ENCODE data around the gene EEPD1.
"Not testable (repeated sequence)": the region's sequence is repeated elsewhere in the genome, so short reads cannot be mapped to it uniquely, and the experiment has no call there.

EEPD1 gene

GRCh38 chr7:36152756-36153570 is at the start of gene EEPD1:
TSS of gene EEPD1 (plus strand) at chr7:36153254. CDS start at chr7:36154325, 1,071 bp downstream.
- DNase-seq (ENCODE audit: low spot score) (peak; percentile 97), FAIRE-seq (peak; percentile 93)

DNA sequence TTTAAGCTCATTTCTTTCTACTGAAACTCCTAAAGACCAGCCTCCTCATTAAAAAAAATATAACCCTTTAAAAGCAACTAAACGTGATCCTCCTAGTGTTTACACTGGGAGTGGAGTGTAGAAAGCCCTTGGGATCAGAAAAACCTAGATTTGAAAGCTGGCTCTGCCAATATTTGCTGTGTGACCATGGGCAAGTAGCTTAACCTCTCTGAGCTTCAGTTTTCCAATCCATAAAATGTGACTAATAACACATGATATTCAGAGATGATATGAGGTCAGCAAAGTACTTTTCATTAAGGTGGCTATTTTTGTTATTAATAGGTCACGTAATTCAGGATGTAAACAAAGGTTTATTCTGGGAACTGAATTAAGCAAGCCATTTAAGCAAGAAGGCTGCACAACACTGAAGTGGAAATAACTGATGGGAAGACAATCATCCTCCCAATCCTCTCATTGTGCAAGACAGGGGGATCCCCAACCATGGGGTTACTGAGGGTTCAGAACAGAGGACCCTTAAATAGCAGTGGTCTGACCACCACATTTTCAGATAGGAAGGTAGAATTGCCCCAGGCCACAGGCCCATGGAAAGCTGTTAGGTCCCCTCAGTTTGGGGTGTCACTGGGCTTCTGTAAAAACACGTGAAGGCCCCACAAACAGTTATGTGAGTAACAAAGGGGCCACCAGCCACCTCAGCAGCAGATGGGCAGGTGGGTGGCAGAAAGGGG is 49.1 kb upstream of the EEPD1 start:
- DNase-seq (ENCODE audit: low spot score) = no peak
- FAIRE-seq = no peak

DNA sequence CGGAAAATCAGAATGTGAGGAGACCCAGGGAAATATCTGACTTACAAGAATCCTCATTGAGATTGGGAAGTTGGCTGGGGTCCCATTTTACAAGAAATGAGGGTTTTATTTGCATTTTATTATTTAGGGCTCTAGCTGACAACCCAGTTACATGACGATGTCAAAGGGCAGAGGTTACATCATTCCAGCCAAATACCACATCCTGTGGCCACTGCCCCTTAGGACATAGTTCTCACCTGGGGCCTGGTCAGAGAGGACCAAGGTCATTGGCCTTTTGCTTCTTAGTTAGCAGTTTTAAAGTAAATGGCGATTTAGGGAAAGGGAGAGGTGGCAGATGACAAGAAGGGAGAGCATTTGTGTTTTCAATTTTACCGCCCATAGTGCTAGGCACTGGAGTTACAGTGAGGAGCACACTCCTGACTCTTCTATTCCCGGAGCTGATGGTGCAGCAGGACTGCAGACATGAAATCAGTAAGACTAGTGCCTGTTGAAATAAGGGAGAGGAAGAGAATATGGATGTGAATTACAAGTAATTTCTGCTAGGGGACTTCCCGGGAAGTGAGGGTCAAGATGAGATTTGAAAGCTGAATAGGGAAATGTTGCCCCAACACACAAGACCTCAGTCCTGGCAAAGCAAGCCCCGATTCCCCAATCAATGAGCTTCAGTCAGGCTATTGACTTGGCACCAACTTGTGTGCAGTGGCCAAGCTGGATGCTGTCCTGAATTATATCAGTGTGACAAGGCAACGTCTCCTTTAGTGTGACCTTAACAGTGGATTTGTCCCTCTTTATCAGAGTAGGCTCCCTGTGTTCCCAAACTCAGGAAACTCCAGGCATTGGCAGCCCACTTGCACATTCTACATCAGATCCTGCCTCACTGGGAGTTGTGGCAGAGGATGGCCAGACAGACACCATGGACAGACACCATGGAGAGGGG is 45.8 kb upstream of the EEPD1 start:
- not testable (repeated sequence) for DNase-seq (ENCODE audit: low spot score); FAIRE-seq

GRCh38 chr7:36107926-36108631 is 45.0 kb upstream of the EEPD1 start:
- FAIRE-seq (no peak), DNase-seq (ENCODE audit: low spot score) (no peak)

- DNase-seq (ENCODE audit: low spot score) (no peak), FAIRE-seq (no peak)
Observed at GRCh38 chr7:36109013-36109627, 43.9 kb upstream of the EEPD1 start.

- no peak for DNase-seq (ENCODE audit: low spot score)
- no peak for FAIRE-seq
Observed at GRCh38 chr7:36110584-36110983, 42.5 kb upstream of the EEPD1 start.

- DNase-seq (ENCODE audit: low spot score) = no peak
- no peak for FAIRE-seq
Observed at GRCh38 chr7:36112969-36113368, 40.1 kb upstream of the EEPD1 start.

DNA sequence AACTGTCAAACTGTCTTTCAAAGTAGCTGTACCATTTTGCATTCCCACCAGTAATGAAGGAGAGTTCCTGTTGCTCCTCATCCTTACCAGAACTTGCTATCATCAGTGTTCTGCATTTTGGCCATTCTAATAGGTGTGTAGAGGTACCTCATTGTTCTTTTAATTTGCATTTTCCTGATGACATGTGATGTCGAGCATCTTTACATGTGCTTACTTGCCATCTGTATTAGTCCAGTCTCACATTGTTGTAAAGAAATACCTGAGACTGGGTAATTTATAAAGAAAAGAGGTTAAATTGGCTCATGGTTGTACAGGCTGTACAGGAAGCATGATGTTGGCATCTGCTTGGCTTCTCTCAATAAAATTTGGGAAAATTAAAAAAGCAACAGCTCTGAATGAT is 38.7 kb upstream of the EEPD1 start:
- FAIRE-seq = no peak
- DNase-seq (ENCODE audit: low spot score) = no peak

GRCh38 chr7:36115448-36116321 is 37.4 kb upstream of the EEPD1 start:
- DNase-seq (ENCODE audit: low spot score) (peak; percentile 100), FAIRE-seq (peak; percentile 99)

DNA sequence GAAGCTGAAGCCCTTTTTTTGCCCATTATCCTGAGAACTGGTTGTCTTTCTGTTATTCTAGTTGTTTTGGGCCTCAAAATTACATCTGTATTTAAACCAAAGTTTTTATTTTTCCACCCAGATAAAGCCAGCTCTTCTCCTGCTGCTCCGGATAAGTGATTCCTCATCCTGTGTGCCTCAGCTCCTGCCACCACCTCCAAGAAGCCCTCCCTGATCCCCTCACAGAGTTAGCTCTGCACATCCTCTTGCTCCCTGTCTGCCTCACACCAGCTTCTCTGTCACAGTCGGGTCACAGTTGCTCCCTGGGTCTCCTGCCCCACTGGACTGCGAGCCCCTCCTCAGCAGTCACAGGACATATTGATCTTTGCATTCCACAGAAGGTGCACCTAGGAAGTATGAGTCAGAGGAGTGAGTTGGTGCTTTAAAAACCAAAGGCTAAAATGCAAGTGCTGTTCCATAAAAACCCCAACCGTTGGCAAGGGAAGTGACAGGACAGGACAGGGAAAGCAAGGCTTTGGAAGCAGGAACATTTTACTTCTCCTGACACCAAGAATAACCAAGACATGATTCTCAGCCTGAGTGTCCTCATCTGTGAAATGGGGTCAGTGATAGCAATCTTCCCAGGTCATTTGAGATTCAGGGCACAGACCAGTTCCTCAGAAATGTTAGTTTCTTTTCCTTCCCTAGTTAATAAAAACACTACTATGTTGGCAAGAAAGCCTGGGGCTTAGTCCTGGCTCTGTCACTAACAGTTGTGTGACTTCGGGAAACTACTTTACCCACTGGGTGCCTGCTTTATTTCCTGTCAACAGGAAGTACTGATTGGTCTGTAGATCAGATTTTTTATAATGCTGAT is 36.5 kb upstream of the EEPD1 start:
- peak; percentile 63 for DNase-seq (ENCODE audit: low spot score)
- peak; percentile 66 for FAIRE-seq

- DNase-seq (ENCODE audit: low spot score) (no peak), FAIRE-seq (no peak)
Observed at GRCh38 chr7:36117203-36117840, 35.7 kb upstream of the EEPD1 start.

- FAIRE-seq = no peak
- no peak for DNase-seq (ENCODE audit: low spot score)
Observed at GRCh38 chr7:36118344-36118743, 34.7 kb upstream of the EEPD1 start.

- no peak for FAIRE-seq
- peak; percentile 34 for DNase-seq (ENCODE audit: low spot score)
Observed at GRCh38 chr7:36119005-36119706, 33.9 kb upstream of the EEPD1 start.

GRCh38 chr7:36119983-36120646 is 32.9 kb upstream of the EEPD1 start:
- FAIRE-seq; DNase-seq (ENCODE audit: low spot score): not testable (repeated sequence)

GRCh38 chr7:36125630-36126029 is 27.4 kb upstream of the EEPD1 start:
- DNase-seq (ENCODE audit: low spot score) = not testable (repeated sequence)

GRCh38 chr7:36127075-36127740 is 25.8 kb upstream of the EEPD1 start:
- DNase-seq (ENCODE audit: low spot score) (no peak), FAIRE-seq (peak; percentile 35)

More at GRCh38 chr7:36125630-36126029, 27.4 kb upstream of the EEPD1 start:
- not testable (repeated sequence) for FAIRE-seq

Data from RCC 7860 (cell line).